Liver (tissue), 9 donors: ENCODE results near the gene PLA2G2F. TPM values are rescaled to one million over a fixed set of nuclear protein-coding genes. Genes with fewer than 3 reads are reported as not detected.

Source experiments
- DNase-seq: peaks from one replicate; pipeline ENCODE4 v3.0.0-alpha.2; 2017; ENCODE audit warnings: low spot score
- H3K27ac ChIP-seq, 2 donors: one replicate each; pipeline ENCODE4 v1.7.0; 2013; ENCODE audit warnings: inconsistent platforms in 2 of 2, low read length in 2 of 2, control low read depth in 1 of 2, low read depth in 1 of 2, mild to moderate bottlenecking in 1 of 2
- H3K27me3 ChIP-seq, 4 donors: one replicate each; pipeline versions ENCODE4 v1.6.1 to v1.7.0; 2013; ENCODE audit warnings: low read length in 3 of 4, inconsistent platforms in 1 of 4, mild to moderate bottlenecking in 1 of 4, moderate library complexity in 1 of 4; ENCODE audit not compliant: control insufficient read depth in 4 of 4, insufficient read depth in 4 of 4
- H3K36me3 ChIP-seq, 4 donors: one replicate each; pipeline versions ENCODE4 v1.6.1 to v1.7.0; 2013; ENCODE audit warnings: low read length in 3 of 4, mild to moderate bottlenecking in 3 of 4, low read depth in 1 of 4, moderate library complexity in 1 of 4; ENCODE audit not compliant: control insufficient read depth in 4 of 4, insufficient read depth in 3 of 4
- H3K4me1 ChIP-seq, 4 donors: one replicate each; pipeline versions ENCODE4 v1.6.1 to v1.7.0; 2013; ENCODE audit warnings: low read length in 3 of 4, mild to moderate bottlenecking in 3 of 4, moderate library complexity in 1 of 4; ENCODE audit not compliant: control insufficient read depth in 4 of 4, insufficient read depth in 4 of 4
- H3K4me3 ChIP-seq, 3 donors: one replicate each; pipeline versions ENCODE4 v1.6.1 to v1.7.0; 2013; ENCODE audit warnings: low read length in 3 of 3, control low read depth in 1 of 3, low read depth in 1 of 3, mild to moderate bottlenecking in 1 of 3
- H3K9ac ChIP-seq, 2 donors: one replicate each; pipeline ENCODE4 v1.7.0; 2013; ENCODE audit warnings: low read length in 2 of 2, mild to moderate bottlenecking in 2 of 2, moderate library complexity in 2 of 2, control low read depth in 1 of 2, low read depth in 1 of 2
- H3K9me3 ChIP-seq, 4 donors: one replicate each; pipeline versions ENCODE4 v1.6.1 to v1.7.0; 2013; ENCODE audit warnings: low read length in 3 of 4; ENCODE audit not compliant: control insufficient read depth in 4 of 4
- ATF3 ChIP-seq: IDR thresholded peaks from 2 replicates; pipeline ENCODE4 v1.6.1; 2016; ENCODE audit warnings: antibody characterized with exemption
- CTCF ChIP-seq: fragments of 150-350 bp; IDR thresholded peaks from 2 replicates; pipeline ENCODE4 v1.5.1; 2017; ENCODE audit warnings: improper control_type of control experiment, low read depth, low read length; ENCODE audit not compliant: missing input control
- EGR1 ChIP-seq, 2 donors: IDR thresholded peaks; 2 replicates each; pipeline ENCODE4 v1.6.1; 2016 to 2018; ENCODE audit warnings: antibody characterized with exemption in 2 of 2, low read depth in 2 of 2
- FOXA1 ChIP-seq: IDR thresholded peaks from 2 replicates; pipeline ENCODE4 v1.6.1; 2016; ENCODE audit warnings: antibody characterized with exemption
- FOXA2 ChIP-seq: IDR thresholded peaks from 2 replicates; pipeline ENCODE4 v1.6.1; 2016; ENCODE audit warnings: antibody characterized with exemption
- GABPA ChIP-seq, 2 donors: IDR thresholded peaks in 1 of 2; conservative IDR thresholded peaks in 1 of 2; 2 replicates each; pipeline ENCODE4 v1.6.1; 2016; ENCODE audit warnings: antibody characterized with exemption in 2 of 2, mild to moderate bottlenecking in 1 of 2, moderate library complexity in 1 of 2
- HNF4A ChIP-seq, 2 donors: conservative IDR thresholded peaks; 2 replicates each; pipeline ENCODE4 v1.6.1; 2016; ENCODE audit warnings: antibody characterized with exemption in 2 of 2, mild to moderate bottlenecking in 2 of 2
- HNF4G ChIP-seq: IDR thresholded peaks from 2 replicates; pipeline ENCODE4 v1.6.1; 2016; ENCODE audit warnings: antibody characterized with exemption
- JUND ChIP-seq, 2 donors: IDR thresholded peaks; 2 replicates each; pipeline ENCODE4 v1.6.1; 2016; ENCODE audit warnings: antibody characterized with exemption in 2 of 2
- MAX ChIP-seq: IDR thresholded peaks from 2 replicates; pipeline ENCODE4 v1.6.1; 2016; ENCODE audit warnings: antibody characterized with exemption
- NR2F2 ChIP-seq: IDR thresholded peaks from 2 replicates; pipeline ENCODE4 v1.6.1; 2016; ENCODE audit warnings: antibody characterized with exemption
- RAD21 ChIP-seq, 2 donors: IDR thresholded peaks; 2 replicates each; pipeline ENCODE4 v1.6.1; 2016; ENCODE audit warnings: antibody characterized with exemption in 2 of 2, mild to moderate bottlenecking in 2 of 2
- REST ChIP-seq: IDR thresholded peaks from 2 replicates; pipeline ENCODE4 v1.6.1; 2016; ENCODE audit warnings: antibody characterized with exemption, mild to moderate bottlenecking
- SP1 ChIP-seq: IDR thresholded peaks from 2 replicates; pipeline ENCODE4 v1.6.1; 2018; ENCODE audit warnings: antibody characterized with exemption, mild to moderate bottlenecking
- TAF1 ChIP-seq: conservative IDR thresholded peaks from 2 replicates; pipeline ENCODE4 v1.6.1; 2016; ENCODE audit warnings: antibody characterized with exemption, mild to moderate bottlenecking
- YY1 ChIP-seq: IDR thresholded peaks from 2 replicates; pipeline ENCODE4 v1.6.1; 2016; ENCODE audit warnings: antibody characterized with exemption, mild to moderate bottlenecking
- ZBTB33 ChIP-seq: IDR thresholded peaks from 2 replicates; pipeline ENCODE4 v1.6.1; 2016; ENCODE audit warnings: antibody characterized with exemption
- WGBS: extraction: QIAGEN DNeasy Blood & Tissue Kit; methylation state at CpG from one replicate; pipeline ENCODE4 v1.1.7; 2013; 5-methylcytosine and 5-hydroxymethylcytosine counted together
- polyA plus RNA-seq, 2 donors: library from polyadenylated mRNA; stranded (reverse) in 1 of 2; unstranded in 1 of 2; fragments of 200-250 nt in 1 of 2; fragments of >200 nt in 1 of 2; fragmentation: Nextera tagmentation in 1 of 2; extraction: Ambion mirVana in 1 of 2; gene quantifications; one replicate each; pipeline versions ENCODE4 v1.2.1 to v1.2.3, GENCODE V29; 2013 to 2015
- total RNA-seq, 2 donors: library from RNA; depleted of rRNA; stranded (reverse); fragments of >200 nt; gene quantifications; one replicate each; pipeline ENCODE4 v1.2.3, GENCODE V29; 2014
- donor health status: healthy.
- donor health status: healthy.
- donor health status: healthy.
- donor health status: healthy.
- donor health status: healthy.

Gene PLA2G2F
- total and polyA plus RNA-seq, 4 donors: under 0.01 TPM; not detected in 3

GRCh38 chr1:20124456-20125057 lies 14.6 kb upstream of the PLA2G2F start:
- Histone ChIP-seq H3K9me3 (no peaks in the 10 kb centered on the region), H3K4me1 (no peaks in the 10 kb centered on the region), H3K36me3 (no peaks in the 10 kb centered on the region), H3K27me3 (no peaks in the 10 kb centered on the region), H3K4me3 (no peak overlapping the region), H3K27ac (no peak overlapping the region), H3K9ac (no peak overlapping the region)
- no peak for TF ChIP-seq YY1
- TF ChIP-seq ATF3: no peak
- TF ChIP-seq RAD21 (IDR thresholded peaks at IDR 0.05): no peak
- TF ChIP-seq FOXA1: no peak
- no peak for TF ChIP-seq MAX
- TF ChIP-seq FOXA2: no peak
- TF ChIP-seq JUND (IDR thresholded peaks at IDR 0.05): no peak
- no peak for TF ChIP-seq ZBTB33
- TF ChIP-seq SP1: no peak
- no peak for TF ChIP-seq CTCF
- TF ChIP-seq HNF4A (conservative IDR thresholded peaks at IDR 0.05): no peak
- no peak for TF ChIP-seq GABPA (IDR thresholded peaks at IDR 0.05 in 1 of 2, conservative IDR thresholded peaks at IDR 0.05 in 1 of 2)
- TF ChIP-seq TAF1: no peak
- no peak for TF ChIP-seq REST
- TF ChIP-seq EGR1 (IDR thresholded peaks at IDR 0.05; ENCODE audit: low read depth in 2 of 2): no peak
- no peak for TF ChIP-seq HNF4G
- no peak for TF ChIP-seq NR2F2
- WGBS: 69% methylated on average over 7 of the region's 7 CpGs
- DNase-seq: no peak
